NCI-H2196 treated with DMSO at 0.1 percent for 48 hours (cell line): ENCODE results near the gene APBA2.
"Not testable (repeated sequence)": the region's sequence is repeated elsewhere in the genome, so short reads cannot be mapped to it uniquely, and the experiment has no call there.

Experiments
- DNase-seq: peaks from one replicate; lab custom pipeline; 2025; ENCODE audit not compliant: unreplicated experiment; lab: John Stamatoyannopoulos, UW

The APBA2 gene

GRCh38 chr15:28876845-28877185, 9.0 kb upstream of the APBA2 start:
- no peak for DNase-seq

DNA sequence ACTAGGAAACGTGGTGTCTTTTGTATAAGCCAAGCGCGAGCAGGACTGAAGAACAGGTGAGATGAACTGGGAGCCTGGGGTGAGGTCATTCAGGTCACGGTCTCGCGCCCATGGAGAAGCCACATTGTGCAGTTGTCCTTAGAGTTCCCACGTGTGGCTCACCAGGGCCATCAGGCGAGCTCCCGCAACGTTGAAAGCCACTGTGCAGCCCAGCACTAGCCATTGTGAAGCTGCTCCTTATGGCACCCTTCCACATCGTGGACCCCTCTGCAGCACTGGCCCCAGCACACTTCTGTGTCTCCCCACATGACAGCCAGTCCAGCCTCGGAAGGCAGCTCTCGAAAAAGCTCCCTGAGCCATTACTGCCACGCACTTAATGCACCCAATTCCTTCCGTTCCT, 7.6 kb upstream of the APBA2 start:
- no peak for DNase-seq

- DNase-seq = no peak
Observed at GRCh38 chr15:28879551-28879950, 6.2 kb upstream of the APBA2 start.

DNA sequence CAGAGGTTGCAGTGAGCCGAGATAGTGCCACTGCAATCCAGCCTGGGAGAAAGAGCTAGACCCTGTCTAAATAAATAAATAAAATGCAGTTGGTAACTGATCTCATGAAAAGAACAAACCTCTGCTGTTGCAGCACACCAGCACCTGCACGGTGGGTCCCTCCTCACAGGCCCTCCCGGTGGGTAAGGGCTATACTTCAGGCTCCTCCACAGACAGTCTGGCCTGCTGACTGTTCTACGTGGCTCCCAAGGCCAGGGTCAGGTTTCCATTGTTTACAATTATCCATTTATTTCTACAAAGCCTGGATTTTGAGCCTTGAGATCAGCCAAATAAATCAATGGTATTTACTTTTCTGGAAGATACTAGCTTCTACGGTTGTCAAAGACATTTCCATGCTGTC, 5.1 kb upstream of the APBA2 start:
- no peak for DNase-seq

GRCh38 chr15:28881170-28881569, 4.6 kb upstream of the APBA2 start:
- DNase-seq = no peak

- no peak for DNase-seq
Observed at GRCh38 chr15:28881600-28881999, 4.2 kb upstream of the APBA2 start.

- no peak for DNase-seq
Observed at GRCh38 chr15:28884151-28884940, 1.4 kb upstream of the APBA2 start.

GRCh38 chr15:28885128-28885629, 595 bp upstream of the APBA2 start:
- DNase-seq = no peak

- no peak for DNase-seq
Observed at GRCh38 chr15:28886431-28887338, 911 bp downstream of the APBA2 start.

DNA sequence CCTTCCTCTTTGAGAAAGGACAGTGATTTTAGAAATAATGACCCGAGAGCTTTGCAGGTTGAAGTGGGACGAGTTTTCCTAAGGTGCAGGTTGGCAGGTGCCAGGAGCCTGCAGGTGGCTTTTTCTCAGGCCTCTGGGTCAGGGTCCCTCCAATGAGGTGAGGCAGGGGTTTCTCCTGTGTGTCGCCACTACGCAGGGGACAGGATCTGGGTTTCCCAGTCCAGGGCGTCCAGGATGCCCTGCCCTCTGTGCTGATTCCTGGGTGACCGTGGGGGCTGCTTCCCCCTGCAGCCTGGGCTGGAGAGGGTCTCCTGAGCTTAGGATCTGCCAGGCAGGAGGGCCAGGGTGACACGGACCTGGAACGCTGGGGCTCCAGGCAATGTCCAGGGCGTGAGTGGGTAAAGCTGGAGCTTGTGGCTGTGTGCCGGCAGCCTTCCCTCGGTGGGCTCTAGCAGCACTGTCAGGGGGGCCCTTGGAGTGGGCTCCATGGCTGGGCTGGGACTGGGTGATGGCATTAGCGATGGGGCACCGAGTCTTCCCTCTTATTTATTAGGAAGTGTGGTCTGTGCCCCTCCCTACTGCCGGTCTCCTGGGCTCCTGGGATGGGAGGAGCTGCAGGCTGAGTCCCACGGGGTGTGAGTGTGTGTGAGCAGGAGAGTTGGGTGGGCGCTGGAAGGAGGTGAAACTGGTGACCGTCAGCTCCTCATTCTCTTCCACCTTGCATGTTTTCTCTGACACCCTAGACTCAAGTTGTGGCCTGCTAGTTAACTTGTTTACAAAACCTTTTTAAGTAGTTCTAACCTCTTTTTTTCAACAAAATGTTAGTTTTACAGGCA, 1.8 kb downstream of the APBA2 start:
- DNase-seq = no peak

- DNase-seq = no peak
Observed at GRCh38 chr15:28888302-28888894, 2.6 kb downstream of the APBA2 start.

- no peak for DNase-seq
Observed at GRCh38 chr15:28888900-28889299, 3.1 kb downstream of the APBA2 start.

- no peak for DNase-seq
Observed at GRCh38 chr15:28889346-28889745, 3.6 kb downstream of the APBA2 start.

GRCh38 chr15:28889871-28890270, 4.1 kb downstream of the APBA2 start:
- DNase-seq = not testable (repeated sequence)

DNA sequence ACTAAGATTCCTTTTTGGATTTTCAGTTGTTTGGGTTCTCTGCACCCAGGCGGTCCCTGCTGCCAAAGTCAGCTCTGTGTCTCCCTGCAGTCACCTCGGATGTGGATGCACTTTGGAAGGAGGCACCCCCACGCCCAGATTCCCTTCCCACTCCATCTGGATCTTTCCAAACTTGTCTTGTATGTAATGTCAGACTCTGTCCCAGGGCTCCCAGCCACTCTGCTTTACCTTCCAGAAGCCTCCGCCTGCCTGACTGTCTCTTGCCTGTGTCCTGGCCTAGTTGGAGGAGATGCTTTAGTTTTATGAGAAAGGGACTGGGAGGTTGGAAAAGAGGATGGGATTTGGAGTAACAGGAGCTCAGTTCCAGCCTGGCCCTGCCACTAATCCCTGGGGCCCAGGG, 4.5 kb downstream of the APBA2 start:
- not testable (repeated sequence) for DNase-seq

GRCh38 chr15:28890711-28891495, 5.1 kb downstream of the APBA2 start:
- no peak for DNase-seq

DNA sequence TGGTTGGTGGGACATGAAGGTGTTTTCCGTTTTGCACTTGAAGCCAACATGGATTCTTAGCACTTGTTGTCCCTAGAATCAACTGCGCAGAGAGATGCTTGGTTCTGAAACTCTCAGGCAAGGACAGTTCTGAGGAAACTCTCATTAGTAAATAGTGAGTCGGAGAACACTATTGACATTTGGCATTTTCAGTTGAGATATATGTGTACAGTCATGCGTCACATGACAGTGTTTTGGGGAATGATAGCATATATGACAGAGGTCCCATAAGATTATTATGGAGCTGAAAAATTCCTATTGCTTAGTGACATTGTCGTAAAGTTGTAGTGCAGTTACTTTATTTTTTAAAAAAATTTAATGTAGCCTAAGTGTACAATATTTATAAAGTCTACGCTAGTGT, 5.8 kb downstream of the APBA2 start:
- DNase-seq = no peak

- DNase-seq = no peak
Observed at GRCh38 chr15:28892789-28893610, 7.2 kb downstream of the APBA2 start.

GRCh38 chr15:28894631-28895030, 8.9 kb downstream of the APBA2 start:
- DNase-seq = no peak
